ENCODE measurements around the gene ATP6V0B. TPM values are rescaled to one million over a fixed set of nuclear protein-coding genes. Genes with fewer than 3 reads are reported as not detected.

Gene ATP6V0B
- total and polyA plus RNA-seq, 2 of the 4 experiments (the other 2 are of a cell fraction) = 72.1 to 169 TPM

GRCh38 chr1:44008259-44008658 lies 33.5 kb downstream of the ATP6V0B start:
- Histone ChIP-seq H2BK120ac (ENCODE audit: low read depth, low read length) (no peak overlapping the region), H4K5ac (ENCODE audit: low read depth, low read length) (no peak overlapping the region), H3K4me2 (ENCODE audit: low read depth, low read length) (no peak overlapping the region), H3K4ac (ENCODE audit: low read depth, low read length) (no peak overlapping the region), H3K79me1 (ENCODE audit: low read depth in 1 of 2, low read length in 2 of 2) (no peaks in the 10 kb centered on the region), H2AK9ac (replicated peaks; ENCODE audit: low read depth, low read length, poor library complexity) (no peak overlapping the region), H2BK5ac (ENCODE audit: low read depth, low read length, poor library complexity, severe bottlenecking) (no peak overlapping the region), H4K20me1 (ENCODE audit: insufficient read depth, low read length) (no peaks in the 10 kb centered on the region), H2AK5ac (ENCODE audit: low read depth, low read length) (no peak overlapping the region), H4K8ac (ENCODE audit: low read depth in 2 of 2, low read length in 2 of 2) (no peak overlapping the region), H3K36me3 (ENCODE audit: control insufficient read depth, insufficient read depth, low read length) (peaks cover 5% of the 10 kb centered on the region; the same call in 1 of the 2 replicates), H3K18ac (ENCODE audit: low read depth, low read length) (no peak overlapping the region), H2AFZ (replicated peaks; ENCODE audit: low read length, poor library complexity) (no peak overlapping the region), H3K27ac (ENCODE audit: insufficient read depth, low read length) (no peak overlapping the region), H3K56ac (ENCODE audit: extremely low read depth, insufficient read depth, low read length) (no peak overlapping the region), H3K9me3 (ENCODE audit: control insufficient read depth, insufficient read depth, low read length) (no peaks in the 10 kb centered on the region), H2BK20ac (ENCODE audit: low read depth, low read length) (no peak overlapping the region), H3K4me1 (ENCODE audit: control insufficient read depth, insufficient read depth, low read length) (no peaks in the 10 kb centered on the region; the same call in 1 of the 2 replicates), H2BK15ac (ENCODE audit: low read depth, low read length) (no peak overlapping the region), H3K27me3 (ENCODE audit: control insufficient read depth, insufficient read depth, low read length) (no peaks in the 10 kb centered on the region), H3K4me3 (ENCODE audit: insufficient read depth, low read depth, low read length) (no peak overlapping the region), H3K23ac (ENCODE audit: low read depth, low read length) (no peak overlapping the region), H4K91ac (ENCODE audit: insufficient read depth, low read depth, low read length) (no peak overlapping the region), H3K9ac (ENCODE audit: low read depth, low read length) (no peak overlapping the region), H3K14ac (replicated peaks; ENCODE audit: low read depth, low read length) (no peak overlapping the region), H3K9me1 (ENCODE audit: insufficient read depth, low read length) (no peaks in the 10 kb centered on the region)
- DNase-seq = no peak
- WGBS, 2 experiments (ENCODE audit: extremely low coverage in 2 of 2, insufficient read length in 1 of 2) = no CpG with 5 or more reads among the region's 12 CpGs
- dilution Hi-C loops (cut with HindIII; ENCODE audit: low sequenced_read_pairs, unreplicated experiment) = no loop called here
- in situ Hi-C loops (cut with MboI; ENCODE audit: low sequenced_read_pairs) = loop anchor here (5.0 kb wide), 1 partner anchor 39 kb away; no protein-coding TSS in a partner anchor
- no peak for TF ChIP-seq MAZ (IDR thresholded peaks at IDR 0.05; ENCODE audit: borderline replicate concordance, low read depth, low read length)
- TF ChIP-seq RCOR1 (IDR thresholded peaks at IDR 0.05; ENCODE audit: insufficient replicate concordance, low read length) = no peak
- no peak for TF ChIP-seq POLR2A (IDR thresholded peaks at IDR 0.05; ENCODE audit: low read depth, low read length)
- TF ChIP-seq NFE2L2 (IDR thresholded peaks at IDR 0.05; ENCODE audit: low read depth, low read length) = no peak
- BruUV-seq (replicated peaks) = no TSS peak
- intact Hi-C loops (cut with micrococcal nuclease) = loop anchor here (5.0 to 10.0 kb wide), 3 partner anchors 209 to 589 kb away; no protein-coding TSS in a partner anchor
- no peak for ATAC-seq (ENCODE audit: low read depth)
- ChIA-PET POLR2A (ENCODE audit: unreplicated experiment) (no interaction called here), CTCF (no interaction called here)

Data from IMR-90 (cell line).